ENCODE data around the gene PIP5K1B.

GRCh38 chr9:68738358-68738757 is 33.3 kb downstream of the PIP5K1B start:
- TF ChIP-seq CTCF (conservative IDR thresholded peaks at IDR 0.05; ENCODE audit: low read depth, low read length) (no peak), EZH2 (IDR thresholded peaks at IDR 0.05; ENCODE audit: low read length, unreplicated experiment) (no peak), EZH2phosphoT487 (IDR thresholded peaks at IDR 0.05; ENCODE audit: borderline replicate concordance, low read length) (no peak)

Measured in PC-3 (cell line).